Dermis microvascular lymphatic vessel endothelial cell (primary cell): ENCODE data around the gene HCN1. TPM values are rescaled to one million over a fixed set of nuclear protein-coding genes. Genes with fewer than 3 reads are reported as not detected.
"Not testable (repeated sequence)": the region's sequence is repeated elsewhere in the genome, so short reads cannot be mapped to it uniquely, and the experiment has no call there.

Experiments
- DNase-seq, 2 donors: peaks; one replicate each; pipeline versions ENCODE4 v3.0.0 to v3.0.0-alpha.2; 2010; ENCODE audit warnings: low read depth in 2 of 2
- total RNA-seq: library from RNA; depleted of rRNA; stranded (reverse); fragments of >200 nt; gene quantifications from 2 replicates; pipeline ENCODE4 v1.2.1, GENCODE V29; 2014

Gene HCN1
- total RNA-seq, 1 donor from 2014 or later = not detected

GRCh38 chr5:45622365-45622764 lies 73.8 kb downstream of the HCN1 start:
- no peak for DNase-seq

GRCh38 chr5:45617859-45618416 lies 78.2 kb downstream of the HCN1 start:
- no peak for DNase-seq

- no peak for DNase-seq
These were observed 86.5 kb downstream of the HCN1 start for GRCh38 chr5:45609661-45610060.

- DNase-seq = no peak
These were observed 92.1 kb downstream of the HCN1 start for GRCh38 chr5:45604092-45604491.

- no peak for DNase-seq
These were observed 94.8 kb downstream of the HCN1 start for GRCh38 chr5:45601424-45601823.

- DNase-seq = no peak
These were observed 99.9 kb downstream of the HCN1 start for GRCh38 chr5:45596320-45596719.

- not testable (repeated sequence) for DNase-seq
These were observed 110.2 kb downstream of the HCN1 start for GRCh38 chr5:45586001-45586400.

- DNase-seq = no peak
These were observed 117.9 kb downstream of the HCN1 start for GRCh38 chr5:45578270-45578669.

- DNase-seq = no peak
These were observed 127.4 kb downstream of the HCN1 start for GRCh38 chr5:45568813-45569212.

GRCh38 chr5:45542421-45542820 lies 153.8 kb downstream of the HCN1 start:
- DNase-seq = no peak

- no peak for DNase-seq
These were observed 162.5 kb downstream of the HCN1 start for GRCh38 chr5:45533663-45534062.

- no peak for DNase-seq
These were observed 163.2 kb downstream of the HCN1 start for GRCh38 chr5:45532826-45533624.

GRCh38 chr5:45521067-45521466 lies 175.1 kb downstream of the HCN1 start:
- DNase-seq = peak in 1 of 2 donors; percentile 7

GRCh38 chr5:45512521-45512920 lies 183.7 kb downstream of the HCN1 start:
- no peak for DNase-seq

- DNase-seq = no peak
These were observed 186.8 kb downstream of the HCN1 start for GRCh38 chr5:45509371-45509770.

GRCh38 chr5:45508135-45508534 lies 188.0 kb downstream of the HCN1 start:
- no peak for DNase-seq

GRCh38 chr5:45507178-45507577 lies 189.0 kb downstream of the HCN1 start:
- DNase-seq = no peak

GRCh38 chr5:45499006-45499405 lies 197.2 kb downstream of the HCN1 start:
- not testable (repeated sequence) for DNase-seq

- no peak for DNase-seq
These were observed 204.8 kb downstream of the HCN1 start for GRCh38 chr5:45491368-45491767.

GRCh38 chr5:45484781-45485180 lies 211.4 kb downstream of the HCN1 start:
- no peak for DNase-seq

GRCh38 chr5:45454114-45454513 lies 242.1 kb downstream of the HCN1 start:
- no peak for DNase-seq

GRCh38 chr5:45444856-45445255 lies 251.3 kb downstream of the HCN1 start:
- not testable (repeated sequence) for DNase-seq

- no peak for DNase-seq
These were observed 255.7 kb downstream of the HCN1 start for GRCh38 chr5:45440466-45440865.
